ENCODE results near the gene MRPL24. TPM values are rescaled to one million over a fixed set of nuclear protein-coding genes. Genes with fewer than 3 reads are reported as not detected.
"Not testable (repeated sequence)": the region's sequence is repeated elsewhere in the genome, so short reads cannot be mapped to it uniquely, and the experiment has no call there.

The MRPL24 gene
- total and polyA plus RNA-seq, 2 donors: 53.8 to 59.0 TPM

DNA sequence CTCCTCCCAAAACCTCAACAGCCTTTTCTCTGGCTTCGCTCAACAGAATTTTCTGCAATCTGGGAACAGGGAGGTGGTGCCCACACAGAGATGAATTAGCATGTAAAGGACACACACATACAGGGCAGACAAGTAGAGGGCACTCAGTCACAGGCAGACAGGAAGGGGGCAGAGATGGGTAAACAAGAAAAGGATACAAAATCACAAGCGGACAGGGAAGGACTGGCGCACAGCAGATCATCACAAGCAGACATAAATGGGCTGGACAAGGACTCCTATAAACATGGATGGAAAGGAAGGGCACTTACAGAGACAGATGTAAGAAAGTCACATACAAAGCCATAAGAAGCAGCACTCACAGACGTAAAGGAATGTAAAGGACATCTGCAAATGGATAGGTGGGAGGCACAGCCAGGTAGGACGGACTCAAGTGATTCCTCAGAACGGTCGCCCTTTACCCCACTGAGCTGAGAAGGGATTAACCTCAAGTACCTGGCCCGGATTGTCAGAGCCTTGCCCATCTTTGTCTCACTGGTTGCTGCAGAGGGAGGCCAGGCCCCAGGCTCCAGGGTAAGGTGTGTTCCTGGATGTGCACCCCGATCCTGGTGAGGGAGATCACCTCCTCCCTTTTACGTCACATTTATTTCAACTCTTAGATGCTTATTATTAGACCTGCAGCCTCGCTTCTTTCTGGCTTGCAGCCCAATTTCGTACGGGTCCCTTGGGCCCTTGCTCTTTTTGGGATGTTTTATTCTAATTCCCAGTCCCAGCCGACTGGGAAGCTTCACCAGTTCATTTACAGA is 25.6 kb upstream of the MRPL24 start:
- Histone ChIP-seq H3K27ac (ENCODE audit: low read depth in 1 of 2, low read length in 1 of 2) (peak overlapping the region; percentile 66 to 85), H3K36me3 (ENCODE audit: control insufficient read depth in 2 of 2, insufficient read depth in 2 of 2, low read length in 1 of 2) (peaks cover 0 to 15% of the 10 kb centered on the region in 2 donors), H3K27me3 (ENCODE audit: control insufficient read depth in 2 of 2, insufficient read depth in 1 of 2, low read length in 1 of 2) (no peaks in the 10 kb centered on the region), H3K4me1 (ENCODE audit: control insufficient read depth in 2 of 2, insufficient read depth in 2 of 2, low read length in 2 of 2) (peaks cover 16 to 31% of the 10 kb centered on the region in 2 donors), H3K9me3 (ENCODE audit: control insufficient read depth in 2 of 2, insufficient read depth in 1 of 2, low read length in 1 of 2) (no peaks in the 10 kb centered on the region), H3K4me3 (ENCODE audit: low read length in 2 of 2) (peak overlapping the region; percentile 77 to 83)
- peak in 1 of 9 donors; percentile 19 for DNase-seq (ENCODE audit: low read depth in 6 of 9, low spot score in 9 of 9)
- WGBS: 13% methylated on average over 14 of the region's 14 CpGs

DNA sequence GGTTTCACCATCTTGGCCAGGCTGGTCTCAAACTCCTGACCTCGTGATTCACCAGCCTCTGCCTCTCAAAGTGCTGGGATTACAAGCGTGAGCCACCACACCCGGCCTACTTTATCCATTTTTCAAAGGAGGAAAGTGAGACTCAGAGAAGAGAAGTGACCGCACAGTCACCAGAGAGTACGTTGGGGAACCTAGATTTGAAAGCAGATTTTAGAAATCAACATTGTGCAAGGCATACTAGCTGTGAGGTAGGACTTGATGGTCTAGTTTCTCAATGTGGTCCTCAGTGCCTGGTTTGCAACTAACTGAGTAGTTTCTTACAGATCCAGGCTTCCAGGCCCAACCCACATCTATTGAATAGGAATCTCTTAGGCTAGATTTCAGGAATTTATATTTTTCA is 24.8 kb upstream of the MRPL24 start:
- WGBS: 91% methylated on average over 5 of the region's 5 CpGs
- no peak for DNase-seq (ENCODE audit: low read depth in 6 of 9, low spot score in 9 of 9)
- Histone ChIP-seq H3K36me3 (ENCODE audit: control insufficient read depth in 2 of 2, insufficient read depth in 2 of 2, low read length in 1 of 2) (peaks cover 0 to 7% of the 10 kb centered on the region in 2 donors), H3K27ac (ENCODE audit: low read depth in 1 of 2, low read length in 1 of 2) (no peak overlapping the region), H3K9me3 (ENCODE audit: control insufficient read depth in 2 of 2, insufficient read depth in 1 of 2, low read length in 1 of 2) (no peaks in the 10 kb centered on the region), H3K4me3 (ENCODE audit: low read length in 2 of 2) (no peak overlapping the region), H3K27me3 (ENCODE audit: control insufficient read depth in 2 of 2, insufficient read depth in 1 of 2, low read length in 1 of 2) (no peaks in the 10 kb centered on the region), H3K4me1 (ENCODE audit: control insufficient read depth in 2 of 2, insufficient read depth in 2 of 2, low read length in 2 of 2) (peaks cover 20 to 30% of the 10 kb centered on the region in 2 donors)

DNA sequence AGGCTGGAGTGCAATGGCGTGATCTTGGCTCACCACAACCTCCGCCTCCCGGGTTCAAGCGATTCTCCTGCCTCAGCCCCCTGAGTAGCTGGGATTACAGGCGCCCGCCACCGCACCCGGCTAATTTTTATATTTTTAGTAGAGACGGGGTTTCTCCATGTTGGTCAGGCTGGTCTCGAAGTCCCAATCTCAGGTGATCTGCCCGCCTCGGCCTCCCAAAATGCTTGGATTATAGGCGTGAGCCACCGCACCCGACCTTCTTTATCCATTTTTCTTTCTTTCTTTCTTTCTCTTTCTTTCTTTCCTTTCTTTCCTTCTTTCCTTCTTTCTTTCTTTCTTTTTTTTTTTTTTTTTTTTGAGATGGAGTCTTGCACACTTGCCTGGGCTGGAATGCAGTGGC is 24.2 kb upstream of the MRPL24 start:
- not testable (repeated sequence) for H3K27ac ChIP-seq (ENCODE audit: low read depth in 1 of 2, low read length in 1 of 2); H3K4me3 ChIP-seq (ENCODE audit: low read length in 2 of 2); H3K36me3 ChIP-seq (ENCODE audit: control insufficient read depth in 2 of 2, insufficient read depth in 2 of 2, low read length in 1 of 2); DNase-seq (ENCODE audit: low read depth in 6 of 9, low spot score in 9 of 9); H3K9me3 ChIP-seq (ENCODE audit: control insufficient read depth in 2 of 2, insufficient read depth in 1 of 2, low read length in 1 of 2); H3K27me3 ChIP-seq (ENCODE audit: control insufficient read depth in 2 of 2, insufficient read depth in 1 of 2, low read length in 1 of 2)
- 96% methylated on average over 15 of the region's 15 CpGs for WGBS
- H3K4me1 ChIP-seq (ENCODE audit: control insufficient read depth in 2 of 2, insufficient read depth in 2 of 2, low read length in 2 of 2): peaks cover 25 to 33% of the 10 kb centered on the region in 2 donors

DNA sequence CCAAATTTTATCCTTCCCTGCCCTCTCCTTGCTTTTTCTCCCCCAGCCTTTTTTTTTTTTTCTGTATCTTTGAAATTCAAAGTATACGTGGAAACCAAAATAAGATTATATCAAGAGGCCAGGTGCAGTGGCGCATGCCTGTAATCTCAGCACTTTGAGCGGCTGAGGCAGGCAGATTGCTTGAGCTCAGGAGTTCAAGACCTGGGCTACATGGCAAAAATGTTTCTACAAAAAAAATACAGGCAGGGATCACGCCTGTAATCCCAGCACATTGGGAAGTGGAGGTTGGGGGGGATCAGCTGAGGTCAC is 19.9 kb upstream of the MRPL24 start:
- Histone ChIP-seq H3K27ac (ENCODE audit: low read depth in 1 of 2, low read length in 1 of 2) (no peak overlapping the region), H3K4me1 (ENCODE audit: control insufficient read depth in 2 of 2, insufficient read depth in 2 of 2, low read length in 2 of 2) (peaks cover 11 to 14% of the 10 kb centered on the region in 2 donors), H3K9me3 (ENCODE audit: control insufficient read depth in 2 of 2, insufficient read depth in 1 of 2, low read length in 1 of 2) (no peaks in the 10 kb centered on the region), H3K27me3 (ENCODE audit: control insufficient read depth in 2 of 2, insufficient read depth in 1 of 2, low read length in 1 of 2) (no peaks in the 10 kb centered on the region), H3K36me3 (ENCODE audit: control insufficient read depth in 2 of 2, insufficient read depth in 2 of 2, low read length in 1 of 2) (no peaks in the 10 kb centered on the region), H3K4me3 (ENCODE audit: low read length in 2 of 2) (no peak overlapping the region)
- peak in 1 of 9 donors; percentile 49 for DNase-seq (ENCODE audit: low read depth in 6 of 9, low spot score in 9 of 9)
- 25% methylated on average over 4 of the region's 4 CpGs for WGBS

DNA sequence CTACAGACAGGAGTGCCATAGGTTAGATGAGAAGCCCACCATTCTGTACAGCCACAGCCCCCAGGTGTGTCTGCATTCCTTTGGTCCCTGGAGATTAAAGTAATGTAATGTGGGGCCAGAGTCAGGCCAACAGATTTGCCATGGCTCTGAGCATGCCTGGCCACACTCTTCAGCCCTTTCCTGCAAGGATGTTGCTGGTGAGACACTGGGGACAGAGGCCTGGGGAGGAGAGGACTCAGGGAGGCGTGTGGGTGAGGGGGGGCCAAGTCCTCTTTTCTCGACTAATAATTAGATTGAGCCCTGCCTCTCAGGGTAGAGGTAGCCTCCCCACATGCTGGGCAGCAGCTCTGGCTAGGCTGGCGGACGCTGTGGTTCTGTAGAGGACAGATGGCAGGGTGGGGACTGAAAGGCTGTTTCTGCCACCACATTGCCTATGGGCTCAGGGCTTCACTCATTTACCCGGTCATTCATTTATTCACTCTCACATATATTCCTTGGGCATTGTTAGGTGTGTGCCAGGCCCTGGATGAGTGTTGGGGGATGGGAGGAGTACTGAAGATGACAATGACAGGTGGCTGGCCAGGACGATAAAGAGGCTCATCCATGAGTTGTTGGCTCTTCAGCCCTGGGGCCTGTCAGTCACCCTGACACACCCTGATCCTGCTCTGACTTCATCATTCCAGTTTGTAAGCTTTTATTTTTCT is 19.4 kb upstream of the MRPL24 start:
- WGBS: 82% methylated on average over 6 of the region's 6 CpGs
- no peaks in the 10 kb centered on the region for H3K9me3 ChIP-seq (ENCODE audit: control insufficient read depth in 2 of 2, insufficient read depth in 1 of 2, low read length in 1 of 2)
- H3K4me1 ChIP-seq (ENCODE audit: control insufficient read depth in 2 of 2, insufficient read depth in 2 of 2, low read length in 2 of 2): peaks cover 11 to 12% of the 10 kb centered on the region in 2 donors
- no peak overlapping the region for H3K27ac ChIP-seq (ENCODE audit: low read depth in 1 of 2, low read length in 1 of 2)
- no peaks in the 10 kb centered on the region for H3K27me3 ChIP-seq (ENCODE audit: control insufficient read depth in 2 of 2, insufficient read depth in 1 of 2, low read length in 1 of 2)
- H3K36me3 ChIP-seq (ENCODE audit: control insufficient read depth in 2 of 2, insufficient read depth in 2 of 2, low read length in 1 of 2): no peaks in the 10 kb centered on the region
- no peak overlapping the region for H3K4me3 ChIP-seq (ENCODE audit: low read length in 2 of 2)
- no peak for DNase-seq (ENCODE audit: low read depth in 6 of 9, low spot score in 9 of 9)

DNA sequence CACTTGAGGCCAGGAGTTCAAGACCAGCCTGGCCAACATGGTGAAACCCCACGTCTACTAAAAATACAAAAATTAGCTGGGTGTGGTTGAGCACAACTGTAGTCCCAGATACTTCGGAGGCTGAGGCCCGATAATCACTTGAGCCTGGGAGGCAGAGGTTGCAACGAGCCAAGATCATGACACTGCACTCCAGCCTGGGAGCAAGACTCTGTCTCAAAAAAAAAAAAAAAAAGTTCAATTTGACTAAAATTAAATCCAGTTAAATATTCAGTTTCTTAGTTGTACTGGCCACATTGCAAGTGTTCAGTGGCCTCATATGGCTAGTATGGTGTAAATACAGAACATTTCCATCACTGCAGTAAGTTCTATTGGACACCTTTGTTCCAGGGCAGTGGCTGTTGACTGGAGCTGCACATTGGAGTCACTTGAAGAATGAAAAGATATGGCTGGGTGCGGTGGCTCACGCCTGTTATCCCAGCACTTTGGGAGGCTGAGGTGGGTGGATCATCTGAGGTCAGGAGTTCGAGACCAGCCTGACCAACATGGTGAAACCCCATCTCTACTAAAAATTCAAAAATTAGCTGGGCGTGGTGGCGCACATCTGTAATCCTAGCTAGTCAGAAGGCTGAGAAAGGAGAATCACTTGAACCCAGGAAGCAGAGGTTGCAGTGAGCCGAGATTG is 16.8 kb upstream of the MRPL24 start:
- not testable (repeated sequence) for H3K27ac ChIP-seq (ENCODE audit: low read depth in 1 of 2, low read length in 1 of 2); H3K9me3 ChIP-seq (ENCODE audit: control insufficient read depth in 2 of 2, insufficient read depth in 1 of 2, low read length in 1 of 2); H3K27me3 ChIP-seq (ENCODE audit: control insufficient read depth in 2 of 2, insufficient read depth in 1 of 2, low read length in 1 of 2); H3K36me3 ChIP-seq (ENCODE audit: control insufficient read depth in 2 of 2, insufficient read depth in 2 of 2, low read length in 1 of 2); DNase-seq (ENCODE audit: low read depth in 6 of 9, low spot score in 9 of 9); H3K4me3 ChIP-seq (ENCODE audit: low read length in 2 of 2)
- WGBS: 88% methylated on average over 10 of the region's 10 CpGs
- H3K4me1 ChIP-seq (ENCODE audit: control insufficient read depth in 2 of 2, insufficient read depth in 2 of 2, low read length in 2 of 2): peaks cover 15 to 17% of the 10 kb centered on the region in 2 donors

DNA sequence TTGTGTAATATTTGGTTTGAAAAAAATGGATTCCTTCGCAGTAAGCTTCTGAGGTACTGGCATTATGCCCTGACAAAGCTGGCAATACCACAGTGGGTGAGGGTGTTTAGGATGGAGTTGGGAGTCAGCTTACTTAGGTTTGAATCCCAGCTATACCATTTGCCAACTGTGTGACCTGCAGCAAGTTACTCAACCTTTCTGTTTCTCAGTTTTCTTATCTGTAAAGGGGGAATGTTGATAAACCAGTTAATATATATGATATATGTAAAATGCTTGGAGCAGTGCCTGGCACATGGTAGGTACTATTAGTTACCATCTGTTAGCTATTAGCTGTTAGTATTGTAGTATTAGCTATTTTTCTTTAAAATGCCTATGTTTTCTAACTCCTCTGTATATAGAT is 15.5 kb upstream of the MRPL24 start:
- Histone ChIP-seq H3K27ac (ENCODE audit: low read depth in 1 of 2, low read length in 1 of 2) (no peak overlapping the region), H3K9me3 (ENCODE audit: control insufficient read depth in 2 of 2, insufficient read depth in 1 of 2, low read length in 1 of 2) (no peaks in the 10 kb centered on the region), H3K4me3 (ENCODE audit: low read length in 2 of 2) (no peak overlapping the region), H3K4me1 (ENCODE audit: control insufficient read depth in 2 of 2, insufficient read depth in 2 of 2, low read length in 2 of 2) (peaks cover 16 to 24% of the 10 kb centered on the region in 2 donors), H3K27me3 (ENCODE audit: control insufficient read depth in 2 of 2, insufficient read depth in 1 of 2, low read length in 1 of 2) (no peaks in the 10 kb centered on the region), H3K36me3 (ENCODE audit: control insufficient read depth in 2 of 2, insufficient read depth in 2 of 2, low read length in 1 of 2) (no peaks in the 10 kb centered on the region)
- DNase-seq (ENCODE audit: low read depth in 6 of 9, low spot score in 9 of 9): no peak
- WGBS: 100% methylated on average over 1 of the region's 1 CpG

DNA sequence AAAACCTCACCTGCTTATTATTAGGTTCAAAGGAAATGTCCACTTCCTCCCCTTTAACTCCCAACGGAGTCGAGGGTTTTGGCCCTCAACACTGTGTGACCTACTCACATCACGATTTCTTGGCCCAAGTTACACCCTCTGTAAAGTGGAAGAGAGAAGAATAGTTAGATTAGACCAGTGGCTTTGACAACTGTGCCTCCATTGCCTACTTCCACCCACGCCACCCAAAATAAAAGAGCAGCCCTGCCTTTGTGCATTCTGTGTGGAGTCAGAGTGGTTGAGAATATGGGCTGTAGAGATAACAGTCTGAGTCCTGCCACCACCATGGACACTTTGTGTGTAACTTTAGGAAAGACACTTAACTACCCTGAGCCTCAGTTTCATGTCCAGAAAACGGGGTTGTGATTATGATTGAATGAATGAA is 14.7 kb upstream of the MRPL24 start:
- no peak overlapping the region for H3K4me3 ChIP-seq (ENCODE audit: low read length in 2 of 2)
- no peaks in the 10 kb centered on the region for H3K36me3 ChIP-seq (ENCODE audit: control insufficient read depth in 2 of 2, insufficient read depth in 2 of 2, low read length in 1 of 2)
- WGBS: 75% methylated on average over 5 of the region's 5 CpGs
- peaks cover 10 to 19% of the 10 kb centered on the region in 2 donors for H3K4me1 ChIP-seq (ENCODE audit: control insufficient read depth in 2 of 2, insufficient read depth in 2 of 2, low read length in 2 of 2)
- DNase-seq (ENCODE audit: low read depth in 6 of 9, low spot score in 9 of 9): no peak
- no peaks in the 10 kb centered on the region for H3K27me3 ChIP-seq (ENCODE audit: control insufficient read depth in 2 of 2, insufficient read depth in 1 of 2, low read length in 1 of 2)
- H3K27ac ChIP-seq (ENCODE audit: low read depth in 1 of 2, low read length in 1 of 2): no peak overlapping the region
- H3K9me3 ChIP-seq (ENCODE audit: control insufficient read depth in 2 of 2, insufficient read depth in 1 of 2, low read length in 1 of 2): no peaks in the 10 kb centered on the region

DNA sequence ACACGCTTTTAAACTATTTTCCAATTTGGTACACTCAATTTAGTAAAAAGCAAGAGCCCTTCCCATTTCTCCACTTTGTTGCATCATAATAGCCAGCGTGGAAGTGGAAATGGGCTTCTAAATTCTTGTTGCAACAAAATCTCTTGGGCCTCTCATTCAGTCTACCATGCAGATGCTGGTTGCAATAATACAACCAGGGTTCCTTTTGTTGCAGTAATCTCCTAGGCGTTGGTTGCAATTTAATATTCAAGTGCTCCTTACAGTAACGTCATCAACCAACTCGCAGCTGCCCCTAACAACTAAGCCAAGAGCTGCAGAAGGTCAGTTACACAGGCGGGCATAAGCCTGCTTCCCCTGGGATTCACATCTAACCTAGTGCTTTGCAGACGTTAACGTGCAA is 13.3 kb upstream of the MRPL24 start:
- DNase-seq (ENCODE audit: low read depth in 6 of 9, low spot score in 9 of 9): no peak
- Histone ChIP-seq H3K4me1 (ENCODE audit: control insufficient read depth in 2 of 2, insufficient read depth in 2 of 2, low read length in 2 of 2) (peaks cover 12 to 26% of the 10 kb centered on the region in 2 donors), H3K36me3 (ENCODE audit: control insufficient read depth in 2 of 2, insufficient read depth in 2 of 2, low read length in 1 of 2) (peaks cover 0 to 9% of the 10 kb centered on the region in 2 donors)

More for the DNA sequence above, 13.3 kb upstream of the MRPL24 start:
- 97% methylated on average over 8 of the region's 8 CpGs for WGBS
- Histone ChIP-seq H3K9me3 (ENCODE audit: control insufficient read depth in 2 of 2, insufficient read depth in 1 of 2, low read length in 1 of 2) (no peaks in the 10 kb centered on the region), H3K27ac (ENCODE audit: low read depth in 1 of 2, low read length in 1 of 2) (no peak overlapping the region), H3K27me3 (ENCODE audit: control insufficient read depth in 2 of 2, insufficient read depth in 1 of 2, low read length in 1 of 2) (no peaks in the 10 kb centered on the region), H3K4me3 (ENCODE audit: low read length in 2 of 2) (no peak overlapping the region)

Measured in thymus (tissue), 11 donors.